Measurements from ENCODE around the gene LEPROT. TPM values are rescaled to one million over a fixed set of nuclear protein-coding genes. Genes with fewer than 3 reads are reported as not detected.

LEPROT gene
- total RNA-seq, 6 experiments from 2014 or later, result 100 to 124 (median 108) TPM

- Mint-ChIP-seq H3K27ac (peak overlapping the region; percentile 83), H3K9me3 (no peaks in the 10 kb centered on the region), H3K4me1 (ENCODE audit: low read depth) (peaks cover 65% of the 10 kb centered on the region)
These were observed 7.5 kb upstream of the LEPROT start for GRCh38 chr1:65412984-65413375.

GRCh38 chr1:65414538-65414937 is 5.9 kb upstream of the LEPROT start:
- Mint-ChIP-seq H3K4me3 (no peak overlapping the region), H3K4me1 (ENCODE audit: low read depth) (peaks cover 70% of the 10 kb centered on the region), H3K36me3 (ENCODE audit: low read depth) (peaks cover 21% of the 10 kb centered on the region), H3K27me3 (ENCODE audit: insufficient read depth) (no peaks in the 10 kb centered on the region; the same call in 1 of the 2 replicates), H3K9me3 (no peaks in the 10 kb centered on the region), H3K27ac (no peak overlapping the region)
- DNase-seq, result no peak
- TF ChIP-seq CTCF (IDR thresholded peaks at IDR 0.05), result no peak

More at GRCh38 chr1:65412984-65413375, 7.5 kb upstream of the LEPROT start:
- H3K4me3 Mint-ChIP-seq, result peak overlapping the region; percentile 12; the same call in 1 of the 2 replicates
- no peak for TF ChIP-seq CTCF (IDR thresholded peaks at IDR 0.05)
- H3K36me3 Mint-ChIP-seq (ENCODE audit: low read depth), result peaks cover 27% of the 10 kb centered on the region
- peak; percentile 85 for DNase-seq
- H3K27me3 Mint-ChIP-seq (ENCODE audit: insufficient read depth), result peaks cover 2% of the 10 kb centered on the region; the same call in 1 of the 2 replicates

- Mint-ChIP-seq H3K4me1 (ENCODE audit: low read depth) (peaks cover 57% of the 10 kb centered on the region), H3K27ac (no peak overlapping the region), H3K9me3 (no peaks in the 10 kb centered on the region)
These were observed 3.7 kb upstream of the LEPROT start for GRCh38 chr1:65416767-65417166.

GRCh38 chr1:65417729-65418128 is 2.7 kb upstream of the LEPROT start:
- no peak overlapping the region; the same call in 1 of the 2 replicates for H3K4me3 Mint-ChIP-seq
- TF ChIP-seq CTCF (IDR thresholded peaks at IDR 0.05), result no peak
- no peaks in the 10 kb centered on the region; the same call in 1 of the 2 replicates for H3K27me3 Mint-ChIP-seq (ENCODE audit: insufficient read depth)
- no peak overlapping the region; the same call in 1 of the 2 replicates for H3K27ac Mint-ChIP-seq
- no peaks in the 10 kb centered on the region for H3K9me3 Mint-ChIP-seq
- no peaks in the 10 kb centered on the region for H3K36me3 Mint-ChIP-seq (ENCODE audit: low read depth)
- DNase-seq, result no peak
- peaks cover 47% of the 10 kb centered on the region for H3K4me1 Mint-ChIP-seq (ENCODE audit: low read depth)

More at GRCh38 chr1:65416767-65417166, 3.7 kb upstream of the LEPROT start:
- Mint-ChIP-seq H3K4me3 (no peak overlapping the region), H3K27me3 (ENCODE audit: insufficient read depth) (no peaks in the 10 kb centered on the region; the same call in 1 of the 2 replicates), H3K36me3 (ENCODE audit: low read depth) (0 out of 2 replicates have a peak, but pooled peaks cover 7% of the 10 kb centered on the region)
- no peak for TF ChIP-seq CTCF (IDR thresholded peaks at IDR 0.05)
- no peak for DNase-seq

- TF ChIP-seq CTCF (IDR thresholded peaks at IDR 0.05), result no peak
- H3K4me1 Mint-ChIP-seq (ENCODE audit: low read depth), result peaks cover 38% of the 10 kb centered on the region
- DNase-seq, result no peak
- H3K36me3 Mint-ChIP-seq (ENCODE audit: low read depth), result no peaks in the 10 kb centered on the region
- H3K9me3 Mint-ChIP-seq, result no peaks in the 10 kb centered on the region
- peak overlapping the region; percentile 96 for H3K27ac Mint-ChIP-seq
- H3K27me3 Mint-ChIP-seq (ENCODE audit: insufficient read depth), result no peaks in the 10 kb centered on the region; the same call in 1 of the 2 replicates
- peak overlapping the region; percentile 88; the same call in 1 of the 2 replicates for H3K4me3 Mint-ChIP-seq
These were observed 1.8 kb upstream of the LEPROT start for GRCh38 chr1:65418522-65419185.

All from HFFc6 (cell line).